ENCODE results near the gene SAP30BP.

- TF ChIP-seq POLR2AphosphoS5 (IDR thresholded peaks at IDR 0.05; ENCODE audit: borderline replicate concordance, low read depth, low read length) (no peak), EZH2 (IDR thresholded peaks at IDR 0.05) (no peak), FOXP2 (optimal IDR thresholded peaks at IDR 0.05; ENCODE audit: control extremely low read depth, extremely low read length, insufficient read depth) (no peak)
Observed at GRCh38 chr17:75633486-75634375, 33.4 kb upstream of the SAP30BP start.

Data from SK-N-MC (cell line).